Lung microvascular endothelial cell (primary cell): ENCODE data around the gene RGS10. TPM values are rescaled to one million over a fixed set of nuclear protein-coding genes. Genes with fewer than 3 reads are reported as not detected.
"Not testable (repeated sequence)": the region's sequence is repeated elsewhere in the genome, so short reads cannot be mapped to it uniquely, and the experiment has no call there.

Source experiments
- DNase-seq, 2 donors: peaks; one replicate each; pipeline versions ENCODE4 v3.0.0 to v3.0.0-alpha.2; 2010; ENCODE audit warnings: low read depth in 2 of 2
- total RNA-seq: library from RNA; depleted of rRNA; stranded (reverse); fragments of >200 nt; gene quantifications from 2 replicates; pipeline ENCODE4 v1.2.1, GENCODE V29; 2014

Gene RGS10
- total RNA-seq, 1 donor from 2014 or later = 0.99 TPM

GRCh38 chr10:119538632-119539358 lies 3.7 kb downstream of the RGS10 start:
- no peak for DNase-seq

GRCh38 chr10:119537953-119538630 lies 4.4 kb downstream of the RGS10 start:
- no peak for DNase-seq

GRCh38 chr10:119536508-119537025 lies 6.0 kb downstream of the RGS10 start:
- DNase-seq = no peak

GRCh38 chr10:119535837-119536507 lies 6.5 kb downstream of the RGS10 start:
- no peak for DNase-seq

GRCh38 chr10:119535305-119535704 lies 7.2 kb downstream of the RGS10 start:
- DNase-seq = no peak

- DNase-seq = no peak
Observed at GRCh38 chr10:119533473-119533872, 9.0 kb downstream of the RGS10 start.

- DNase-seq = not testable (repeated sequence)
Observed at GRCh38 chr10:119532791-119533190, 9.7 kb downstream of the RGS10 start.

- not testable (repeated sequence) for DNase-seq
Observed at GRCh38 chr10:119532251-119532650, 10.3 kb downstream of the RGS10 start.

GRCh38 chr10:119531067-119531466 lies 11.5 kb downstream of the RGS10 start:
- no peak for DNase-seq

- peak in 1 of 2 donors; percentile 61 for DNase-seq
Observed at GRCh38 chr10:119528663-119529237, 13.8 kb downstream of the RGS10 start.

GRCh38 chr10:119526621-119527592 lies 15.6 kb downstream of the RGS10 start:
- DNase-seq = no peak

GRCh38 chr10:119526149-119526548 lies 16.4 kb downstream of the RGS10 start:
- DNase-seq = no peak

- DNase-seq = no peak
Observed at GRCh38 chr10:119525116-119525515, 17.4 kb downstream of the RGS10 start.

GRCh38 chr10:119524720-119525070 lies 17.8 kb downstream of the RGS10 start:
- DNase-seq = no peak

GRCh38 chr10:119523895-119524719 lies 18.4 kb downstream of the RGS10 start:
- DNase-seq = no peak

GRCh38 chr10:119522747-119523426 lies 19.6 kb downstream of the RGS10 start:
- no peak for DNase-seq

- peak; percentile 35 to 86 for DNase-seq
Observed at GRCh38 chr10:119521443-119522204, 20.9 kb downstream of the RGS10 start.

GRCh38 chr10:119520283-119520682 lies 22.2 kb downstream of the RGS10 start:
- DNase-seq = no peak

GRCh38 chr10:119518936-119519335 lies 23.6 kb downstream of the RGS10 start:
- no peak for DNase-seq
